Ovary (tissue), 9 donors: ENCODE data around the gene USP32. TPM values are rescaled to one million over a fixed set of nuclear protein-coding genes. Genes with fewer than 3 reads are reported as not detected.

Source experiments
- DNase-seq, 5 donors: peaks; one replicate each; pipeline ENCODE4 v3.0.0-alpha.2; 2019 to 2020
- H3K27ac ChIP-seq, 2 donors: fragments of 200-600 bp; one replicate each; pipeline versions ENCODE4 v1.5.1 to v1.8.0; 2019 to 2022
- H3K27me3 ChIP-seq: fragments of 200-600 bp; one replicate; pipeline ENCODE4 v1.8.0; 2022
- H3K36me3 ChIP-seq: fragments of 200-600 bp; sonication (generic); one replicate; pipeline ENCODE4 v1.5.1; 2019
- H3K4me1 ChIP-seq: one replicate; pipeline ENCODE4 v1.8.1; 2013; ENCODE audit warnings: mild to moderate bottlenecking, moderate library complexity; ENCODE audit not compliant: insufficient read depth
- H3K4me3 ChIP-seq: fragments of 200-600 bp; sonication (generic); one replicate; pipeline ENCODE4 v1.5.1; 2017
- H3K9me3 ChIP-seq, 2 donors: fragments of 200-600 bp in 1 of 2; sonication (generic) in 1 of 2; one replicate each; pipeline versions ENCODE4 v1.5.1 to v1.8.1; 2013 to 2019; ENCODE audit warnings: mild to moderate bottlenecking in 1 of 2, moderate library complexity in 1 of 2
- EP300 ChIP-seq: sonication (generic); formaldehyde crosslinking; IDR thresholded peaks from one replicate; pipeline ENCODE4 v1.6.1; 2017; ENCODE audit warnings: antibody characterized with exemption
- POLR2A ChIP-seq: fragments of 450-650 bp; IDR thresholded peaks from one replicate; pipeline ENCODE4 v1.6.1; 2017; ENCODE audit warnings: antibody characterized with exemption, mild to moderate bottlenecking, moderate library complexity
- WGBS, 3 donors: extraction: QIAGEN DNeasy Blood & Tissue Kit in 1 of 3; methylation state at CpG; one replicate each; pipeline versions ENCODE4 v1.1.5 to v1.1.7; 2013 to 2017; 5-methylcytosine and 5-hydroxymethylcytosine counted together
- intact Hi-C, 4 donors: fragments of 100-400 bp; cut with DNase I; formaldehyde crosslinking; loops; one replicate each; pipeline versions ENCODE4 v1.11.0 to v1.15.1; 2022 to 2023
- polyA plus RNA-seq, 2 donors: library from polyadenylated mRNA; stranded (reverse); fragments of 200-250 nt in 1 of 2; fragments of 350-450 nt in 1 of 2; fragmentation: Illumina TruSeq in 1 of 2; extraction: RNeasy Lipid Tissue Mini Kit (QIAGEN cat#74804) in 1 of 2; gene quantifications; one replicate each; pipeline ENCODE4 v1.2.3, GENCODE V29; 2013 to 2014
- total RNA-seq, 7 donors: library from RNA; depleted of rRNA in 2 of 7; stranded (reverse); fragments of >200 nt in 2 of 7; fragmentation: NEBNext Ultra II Directional in 3 of 7; extraction: Animal tissue kit (Norgen Biotek cat#: 25700) in 3 of 7; gene quantifications; one replicate each; pipeline versions ENCODE4 v1.1.0 to v1.2.4, GENCODE V29; 2016 to 2023
- TF ChIP-seq, protein P1 (sequence below), 3 donors: fragments of 450-650 bp in 2 of 3; fragments of 200-600 bp in 1 of 3; IDR thresholded peaks; one replicate each; pipeline versions ENCODE4 v1.5.1 to v1.8.0; 2016 to 2022; ENCODE audit warnings: antibody characterized with exemption in 3 of 3, mild to moderate bottlenecking in 1 of 3
- donor health status: DM: no; HTN: no; CAD: no; lungs with moderate emphysema.
- donor health status: DM: no; HTN: no; CAD: no.
- donor health status: Bipolar disorder and iron deficiency.
- donor health status: DM: yes; HTN: yes; CAD: no.
- donor health status: DM: no; HTN: no; CAD: no.
- donor health status: DM: yes; HTN: yes; CAD: no.

USP32 gene
- total and polyA plus RNA-seq, 9 donors, result 8.7 to 37.6 (median 32.9) TPM

DNA sequence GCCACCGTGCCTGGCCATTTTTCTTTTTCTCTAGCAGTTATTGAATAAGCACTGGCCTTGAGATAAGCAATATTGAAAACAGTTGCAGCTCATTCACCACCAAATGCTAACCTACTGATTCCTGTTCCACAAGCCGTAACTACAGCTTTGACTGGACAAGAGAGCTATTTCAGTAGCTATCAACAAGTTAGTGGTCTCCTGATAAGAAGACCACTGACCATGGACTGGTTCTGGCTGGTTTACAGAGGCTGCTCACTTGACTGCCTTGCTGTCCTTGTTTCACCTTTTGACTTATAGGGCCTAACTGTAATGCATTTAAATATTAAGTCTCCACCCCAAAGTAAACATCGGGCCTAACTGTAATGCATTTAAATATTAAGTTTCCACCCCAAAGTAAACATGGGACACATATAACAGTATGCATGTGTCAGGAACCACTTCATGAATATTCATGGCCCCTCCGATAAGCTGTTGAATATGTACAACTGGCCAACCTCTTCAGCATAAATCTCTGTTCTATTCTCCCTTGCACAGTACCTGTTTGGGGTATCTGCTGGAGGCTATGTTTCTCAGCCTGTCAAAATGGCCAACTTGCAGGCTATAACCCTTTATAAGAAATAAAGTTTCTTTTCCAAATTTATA is 94.1 kb downstream of the USP32 start:
- TF ChIP-seq, protein P1, sequence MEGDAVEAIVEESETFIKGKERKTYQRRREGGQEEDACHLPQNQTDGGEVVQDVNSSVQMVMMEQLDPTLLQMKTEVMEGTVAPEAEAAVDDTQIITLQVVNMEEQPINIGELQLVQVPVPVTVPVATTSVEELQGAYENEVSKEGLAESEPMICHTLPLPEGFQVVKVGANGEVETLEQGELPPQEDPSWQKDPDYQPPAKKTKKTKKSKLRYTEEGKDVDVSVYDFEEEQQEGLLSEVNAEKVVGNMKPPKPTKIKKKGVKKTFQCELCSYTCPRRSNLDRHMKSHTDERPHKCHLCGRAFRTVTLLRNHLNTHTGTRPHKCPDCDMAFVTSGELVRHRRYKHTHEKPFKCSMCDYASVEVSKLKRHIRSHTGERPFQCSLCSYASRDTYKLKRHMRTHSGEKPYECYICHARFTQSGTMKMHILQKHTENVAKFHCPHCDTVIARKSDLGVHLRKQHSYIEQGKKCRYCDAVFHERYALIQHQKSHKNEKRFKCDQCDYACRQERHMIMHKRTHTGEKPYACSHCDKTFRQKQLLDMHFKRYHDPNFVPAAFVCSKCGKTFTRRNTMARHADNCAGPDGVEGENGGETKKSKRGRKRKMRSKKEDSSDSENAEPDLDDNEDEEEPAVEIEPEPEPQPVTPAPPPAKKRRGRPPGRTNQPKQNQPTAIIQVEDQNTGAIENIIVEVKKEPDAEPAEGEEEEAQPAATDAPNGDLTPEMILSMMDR (IDR thresholded peaks at IDR 0.05), result no peak
- TF ChIP-seq EP300 (no peak), POLR2A (no peak)
- Histone ChIP-seq H3K9me3 (no peaks in the 10 kb centered on the region), H3K27ac (no peak overlapping the region), H3K4me1 (no peaks in the 10 kb centered on the region), H3K36me3 (no peaks in the 10 kb centered on the region), H3K27me3 (no peaks in the 10 kb centered on the region), H3K4me3 (no peak overlapping the region)
- no peak for DNase-seq
- 69 to 80% (median 73%) methylated on average over 4 of the region's 4 CpGs for WGBS, 3 donors
- intact Hi-C loops, result no loop called here

DNA sequence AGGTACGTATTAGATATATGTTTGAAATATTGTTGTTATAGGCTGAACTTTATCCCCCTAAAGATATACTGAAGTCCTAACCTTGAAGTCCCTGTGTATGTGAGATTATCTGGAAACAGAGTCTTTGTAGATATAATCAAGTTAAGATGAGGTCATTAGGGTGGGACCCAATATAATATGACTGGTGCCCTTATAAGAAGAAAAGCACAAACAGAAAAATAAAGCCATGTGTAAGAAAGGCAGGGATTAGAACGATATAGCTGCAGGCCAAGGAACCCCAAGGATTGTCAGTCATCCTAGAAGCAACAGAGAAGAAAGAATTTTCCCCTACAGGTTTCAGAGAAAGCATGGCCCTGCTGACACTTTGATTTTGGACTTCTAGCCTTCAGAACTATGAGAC is 95.8 kb downstream of the USP32 start:
- no peaks in the 10 kb centered on the region for H3K4me1 ChIP-seq
- no peak overlapping the region for H3K4me3 ChIP-seq
- DNase-seq, result no peak
- TF ChIP-seq, protein P1 (IDR thresholded peaks at IDR 0.05), result no peak
- TF ChIP-seq POLR2A, result no peak
- TF ChIP-seq EP300, result no peak
- no peaks in the 10 kb centered on the region for H3K27me3 ChIP-seq
- intact Hi-C loops, result no loop called here
- H3K27ac ChIP-seq, result no peak overlapping the region
- H3K36me3 ChIP-seq, result no peaks in the 10 kb centered on the region
- 94 to 99% (median 95%) methylated on average over 2 of the region's 2 CpGs for WGBS, 3 donors
- H3K9me3 ChIP-seq, result no peaks in the 10 kb centered on the region

DNA sequence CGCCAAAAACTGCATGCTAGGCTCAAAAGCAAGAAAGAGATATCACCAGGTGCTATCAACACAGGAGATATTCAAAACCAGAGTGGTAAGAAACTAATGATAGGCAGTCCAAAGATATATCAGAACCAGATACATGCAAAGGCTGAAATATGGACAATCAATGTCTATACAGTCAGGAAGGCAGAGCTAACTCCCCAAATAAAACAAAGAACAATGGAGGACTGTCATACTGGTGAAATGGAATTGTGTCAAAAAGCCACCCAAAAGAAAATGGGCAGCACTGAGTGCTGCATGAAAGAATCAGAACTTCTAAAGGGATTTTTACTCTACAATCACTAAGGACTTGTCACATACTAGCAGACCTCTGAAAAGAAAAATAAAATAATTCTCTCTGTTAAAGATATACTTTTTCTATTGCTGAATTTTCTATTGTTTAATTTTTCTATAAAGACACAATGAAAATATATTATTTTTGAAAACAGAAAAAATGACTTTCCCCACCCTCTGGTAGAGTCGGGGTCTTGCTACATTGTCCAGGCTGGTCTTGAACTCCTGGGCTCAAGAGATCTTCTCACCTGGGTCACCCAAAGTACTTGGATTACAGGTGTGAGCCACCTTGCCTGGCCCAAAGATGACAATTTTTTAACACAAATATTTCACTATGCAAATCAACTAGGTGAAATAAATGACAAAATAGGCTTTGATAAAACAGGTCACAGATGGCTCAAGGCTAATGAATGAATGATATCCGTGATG is 98.2 kb downstream of the USP32 start:
- intact Hi-C loops, result no loop called here
- no peaks in the 10 kb centered on the region for H3K9me3 ChIP-seq
- no peak overlapping the region for H3K4me3 ChIP-seq
- no peak for TF ChIP-seq POLR2A
- TF ChIP-seq EP300, result no peak
- TF ChIP-seq, protein P1 (IDR thresholded peaks at IDR 0.05), result no peak
- no peaks in the 10 kb centered on the region for H3K4me1 ChIP-seq
- no peaks in the 10 kb centered on the region for H3K36me3 ChIP-seq
- no peak for DNase-seq
- no peak overlapping the region for H3K27ac ChIP-seq
- WGBS, 3 donors, result 93 to 97% (median 97%) methylated on average over 3 of the region's 3 CpGs
- no peaks in the 10 kb centered on the region for H3K27me3 ChIP-seq

DNA sequence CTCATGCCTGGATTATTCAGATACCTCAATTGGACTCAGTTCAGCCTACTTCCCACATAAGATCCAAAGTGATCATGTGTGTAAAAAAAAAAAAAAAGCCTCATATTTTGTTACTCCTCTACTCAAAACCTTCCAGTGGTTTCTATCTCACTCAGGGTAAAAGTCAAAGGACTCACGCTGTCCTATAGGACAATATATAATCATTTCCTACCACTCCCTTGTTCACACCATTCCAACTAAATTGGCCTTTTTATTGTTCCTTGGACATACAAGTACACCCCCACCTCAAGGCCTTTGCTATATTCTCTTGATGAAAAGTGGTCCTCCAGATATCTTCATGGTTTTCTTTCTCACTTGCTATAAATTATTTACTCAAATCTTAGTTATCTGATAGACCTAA is 99.2 kb downstream of the USP32 start:
- no peaks in the 10 kb centered on the region for H3K36me3 ChIP-seq
- intact Hi-C loops, result no loop called here
- H3K9me3 ChIP-seq, result no peaks in the 10 kb centered on the region
- DNase-seq, result no peak
- TF ChIP-seq EP300, result no peak
- H3K27ac ChIP-seq, result no peak overlapping the region
- H3K4me3 ChIP-seq, result no peak overlapping the region
- 94 to 100% (median 98%) methylated on average over 1 of the region's 1 CpG for WGBS, 3 donors
- H3K27me3 ChIP-seq, result no peaks in the 10 kb centered on the region
- H3K4me1 ChIP-seq, result no peaks in the 10 kb centered on the region

- no peak for DNase-seq
- Histone ChIP-seq H3K4me3 (no peak overlapping the region), H3K27ac (no peak overlapping the region), H3K27me3 (no peaks in the 10 kb centered on the region), H3K36me3 (no peaks in the 10 kb centered on the region), H3K9me3 (no peaks in the 10 kb centered on the region), H3K4me1 (no peaks in the 10 kb centered on the region)
- intact Hi-C loops, result no loop called here
- no peak for TF ChIP-seq EP300
- TF ChIP-seq, protein P1 (IDR thresholded peaks at IDR 0.05), result no peak
- TF ChIP-seq POLR2A, result no peak
- WGBS, 3 donors, result 75 to 80% (median 76%) methylated on average over 1 of the region's 1 CpG
Observed at GRCh38 chr17:60284709-60285108, 107.2 kb downstream of the USP32 start.
